ENCODE data around the gene PLRG1.
"Not testable (repeated sequence)": the region's sequence is repeated elsewhere in the genome, so short reads cannot be mapped to it uniquely, and the experiment has no call there.

Gene PLRG1

DNA sequence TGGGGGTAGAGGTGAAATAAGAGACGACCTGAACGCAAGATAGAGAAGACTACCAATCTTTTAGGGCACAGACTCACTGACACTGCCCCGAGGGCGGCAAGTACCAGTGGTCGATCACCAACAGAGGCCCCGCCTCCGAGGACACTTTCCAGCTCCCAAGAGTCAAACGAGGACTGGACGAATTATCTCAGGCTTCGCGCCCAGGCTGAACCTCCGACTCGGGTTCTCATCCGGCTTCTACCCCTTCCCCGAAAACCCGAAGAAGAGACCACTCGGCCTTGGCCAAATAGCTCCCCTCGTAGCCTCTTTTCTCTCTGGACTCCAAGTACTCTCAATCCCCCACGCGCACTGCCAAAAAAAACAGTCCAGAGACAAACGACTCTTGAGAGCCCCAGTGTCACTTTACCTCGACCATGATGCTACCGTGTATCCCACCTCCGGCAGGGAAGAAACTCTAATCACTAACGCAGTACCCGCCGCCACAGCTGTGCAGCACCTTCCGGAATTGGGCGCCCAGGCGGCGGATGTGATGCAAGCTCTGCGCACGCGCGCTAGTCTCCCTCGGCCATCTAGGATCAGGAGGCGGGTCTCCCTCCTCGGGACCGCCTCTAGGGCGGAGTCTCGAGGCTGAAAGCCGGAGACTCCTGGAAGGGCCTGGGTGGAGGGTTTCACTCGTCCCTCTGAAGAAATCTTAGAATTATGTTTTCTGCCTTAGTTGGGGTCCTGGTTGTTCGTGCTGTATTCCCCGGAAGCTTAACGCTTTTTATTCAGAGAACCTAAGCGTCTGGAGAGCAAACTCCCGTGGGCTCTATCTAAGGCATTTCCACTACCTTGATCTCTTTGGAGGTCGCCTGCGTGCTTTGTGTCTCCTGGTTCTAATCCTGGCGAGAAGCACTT lies at the start of gene PLRG1:
Gene PLRG1, minus strand, starts transcription at position 507 of the 897 bp plus-strand sequence. Its CDS starts 92 bp downstream, at position 415.
- DNase-seq: peak; percentile 71

DNA sequence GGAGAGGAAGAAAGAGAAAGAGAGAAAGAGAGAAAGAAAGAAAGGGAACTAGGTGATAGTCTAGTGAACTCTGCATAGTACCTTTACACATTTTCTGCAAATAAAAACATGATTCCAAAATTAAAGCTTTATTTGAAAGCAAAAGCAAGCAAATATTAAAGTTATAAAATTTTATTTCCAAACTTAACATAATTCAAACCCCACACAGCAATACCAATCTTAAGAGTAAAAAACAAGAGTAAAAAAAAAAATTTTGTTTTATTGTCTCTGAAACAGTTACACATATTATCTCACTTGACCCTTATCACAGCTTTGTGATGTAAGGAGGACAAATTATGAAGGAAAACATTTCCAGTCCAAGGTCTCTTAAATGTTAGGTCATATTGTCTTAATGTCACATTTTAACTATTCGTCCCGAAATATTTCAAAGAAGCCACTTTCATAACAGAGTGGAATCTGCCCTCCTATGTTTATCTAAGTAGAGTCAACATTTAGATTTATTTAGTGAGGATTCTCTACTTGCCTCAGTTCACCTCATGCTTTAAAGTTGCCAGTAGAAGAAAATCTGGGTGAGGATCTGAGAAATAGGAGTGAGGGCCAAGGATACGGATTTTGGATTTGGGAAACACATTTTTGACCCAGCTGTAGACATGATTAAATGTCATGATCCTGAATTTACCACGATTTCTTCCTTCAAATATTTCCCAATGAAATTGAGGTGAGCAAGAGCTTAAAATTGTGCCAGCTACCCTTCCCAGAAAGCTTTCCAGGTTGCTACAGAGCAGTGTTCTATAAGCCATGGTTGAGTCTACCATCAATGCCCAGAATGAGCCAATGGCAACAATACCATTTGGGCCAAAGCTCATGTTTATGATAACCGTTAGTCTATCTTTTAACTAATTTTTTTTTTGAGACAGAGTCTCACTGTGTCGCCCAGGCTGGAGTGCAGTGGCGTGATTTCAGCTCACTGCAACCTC lies 47.9 kb upstream of the PLRG1 start:
- no peak for DNase-seq

DNA sequence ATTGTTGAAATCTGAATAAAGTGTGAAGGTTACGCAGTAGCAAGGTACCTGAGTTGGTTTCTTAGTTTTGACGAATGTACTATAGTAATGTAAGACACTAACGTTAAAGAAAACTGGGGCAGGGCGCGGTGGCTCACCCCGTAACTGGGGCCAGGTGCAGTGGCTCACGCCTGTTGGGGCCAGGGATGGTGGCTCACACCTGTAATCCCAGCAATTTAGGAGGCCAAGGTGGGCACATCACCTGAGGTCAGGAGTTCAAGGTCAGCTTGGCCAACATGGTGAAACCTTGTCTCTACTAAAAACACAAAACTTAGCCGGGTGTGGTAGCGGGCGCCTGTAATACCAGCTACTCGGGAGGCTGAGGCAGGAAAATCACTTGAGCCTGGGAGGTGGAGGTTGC lies 47.1 kb upstream of the PLRG1 start:
- not testable (repeated sequence) for DNase-seq

DNA sequence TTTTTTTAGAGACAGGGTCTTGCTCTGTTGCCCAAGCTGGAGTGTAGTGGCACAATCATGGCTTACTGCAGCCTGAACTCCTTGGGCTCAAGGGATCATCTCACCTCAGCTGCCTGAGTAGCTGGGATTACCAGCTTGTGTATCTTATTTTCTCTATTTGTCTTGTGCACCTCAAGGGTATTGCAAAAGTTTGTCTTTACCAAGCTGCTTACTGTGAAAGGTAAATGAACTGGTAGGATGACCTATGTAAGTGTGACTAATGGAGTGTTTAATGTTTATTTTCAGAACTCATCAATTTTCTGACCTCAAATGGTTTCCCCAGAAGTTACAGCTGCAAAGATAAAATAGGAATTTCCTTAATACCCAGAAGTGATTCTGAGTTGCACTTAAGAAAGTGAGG lies 45.6 kb upstream of the PLRG1 start:
- no peak for DNase-seq

DNA sequence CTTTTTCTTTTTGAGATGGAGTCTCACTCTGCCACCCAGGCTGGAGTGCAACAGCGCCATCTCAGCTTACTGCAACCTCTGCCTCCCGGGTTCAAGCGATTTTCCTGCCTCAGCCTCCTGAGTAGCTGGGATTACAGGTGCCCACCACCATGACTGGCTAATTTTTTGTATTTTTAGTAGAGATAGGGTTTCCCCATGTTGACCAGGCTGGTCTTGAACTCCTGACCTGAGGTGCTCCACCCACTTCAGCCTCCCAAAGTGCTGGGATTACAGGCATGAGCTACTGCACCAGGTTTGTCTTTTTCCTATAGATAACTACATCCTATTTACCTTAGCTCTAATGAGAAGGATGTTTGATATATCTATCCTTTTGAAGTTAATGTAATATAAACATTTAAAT lies 44.1 kb upstream of the PLRG1 start:
- not testable (repeated sequence) for DNase-seq

DNA sequence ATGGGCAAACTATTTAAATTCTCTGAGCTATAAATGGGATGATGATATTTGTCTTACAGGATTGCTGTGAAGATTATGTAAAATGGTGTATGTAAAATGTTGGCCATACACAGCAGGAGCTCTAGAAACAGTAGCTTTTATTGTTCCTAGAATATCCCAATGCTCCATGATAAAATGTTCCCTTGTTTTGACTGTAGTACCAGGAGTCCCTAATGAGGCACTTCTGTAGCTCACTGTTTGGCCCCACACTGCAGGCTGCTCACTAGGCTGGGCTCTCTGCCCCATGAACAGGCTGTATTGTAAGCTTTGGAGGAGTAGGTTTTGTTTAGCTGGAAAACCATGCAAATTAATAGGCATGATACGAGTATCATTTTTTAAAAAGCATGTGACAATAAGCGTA lies 43.7 kb upstream of the PLRG1 start:
- DNase-seq: no peak

DNA sequence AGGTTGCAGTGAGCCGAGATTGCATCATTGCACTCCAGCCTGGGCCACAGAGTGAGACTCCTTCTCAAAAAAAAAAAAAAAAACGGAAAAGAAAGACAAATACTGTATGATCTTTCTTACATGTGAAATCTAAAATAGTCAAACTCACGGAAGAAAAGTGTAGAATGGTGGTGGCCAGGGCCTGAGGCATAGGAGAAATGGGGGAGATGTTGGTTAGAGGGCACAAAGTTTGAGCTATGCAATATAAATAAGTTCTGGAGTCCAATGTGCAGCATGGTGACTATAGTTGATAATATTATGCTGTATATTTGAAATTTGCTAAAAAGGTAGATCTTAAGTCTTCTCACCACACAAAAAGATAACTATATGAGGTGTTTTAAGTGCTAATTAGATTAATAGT lies 41.7 kb upstream of the PLRG1 start:
- DNase-seq: no peak

DNA sequence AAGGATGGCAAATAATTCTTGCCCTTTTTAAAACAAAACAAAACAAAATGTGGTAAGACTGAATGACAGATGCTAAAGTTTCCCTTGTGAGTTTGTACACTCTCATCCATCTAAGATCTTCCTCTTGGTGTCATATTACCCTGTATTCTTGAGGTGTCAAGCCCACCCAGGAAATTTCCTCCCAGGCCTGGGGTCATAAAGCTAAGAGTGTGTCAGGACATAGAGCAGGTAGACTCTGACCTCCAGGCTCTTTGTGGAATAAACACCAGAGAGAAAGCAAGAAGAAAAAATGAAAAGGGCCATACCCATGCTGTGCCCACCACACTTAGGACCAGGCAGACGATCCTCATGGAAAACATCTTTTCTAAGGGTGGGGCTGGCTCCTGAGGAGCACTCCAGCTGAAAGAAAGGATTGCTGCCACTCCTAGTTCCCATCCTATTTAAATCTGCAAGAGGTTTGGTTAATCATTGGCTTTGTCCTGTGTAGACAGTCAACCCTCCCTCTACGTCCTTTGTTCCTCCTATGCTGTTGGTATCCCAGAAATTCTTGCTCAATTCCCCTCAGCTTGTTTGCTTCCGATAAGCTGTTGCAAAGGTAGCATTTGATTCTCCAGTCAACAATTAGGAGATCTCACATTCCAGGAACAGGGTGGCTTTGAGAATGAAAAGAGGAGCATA lies 40.3 kb upstream of the PLRG1 start, which contains the start of gene FGA:
Gene FGA, minus strand, starts transcription at position 414 of the 678 bp plus-strand sequence. Its CDS starts 55 bp downstream, at position 359.
- DNase-seq: no peak

DNA sequence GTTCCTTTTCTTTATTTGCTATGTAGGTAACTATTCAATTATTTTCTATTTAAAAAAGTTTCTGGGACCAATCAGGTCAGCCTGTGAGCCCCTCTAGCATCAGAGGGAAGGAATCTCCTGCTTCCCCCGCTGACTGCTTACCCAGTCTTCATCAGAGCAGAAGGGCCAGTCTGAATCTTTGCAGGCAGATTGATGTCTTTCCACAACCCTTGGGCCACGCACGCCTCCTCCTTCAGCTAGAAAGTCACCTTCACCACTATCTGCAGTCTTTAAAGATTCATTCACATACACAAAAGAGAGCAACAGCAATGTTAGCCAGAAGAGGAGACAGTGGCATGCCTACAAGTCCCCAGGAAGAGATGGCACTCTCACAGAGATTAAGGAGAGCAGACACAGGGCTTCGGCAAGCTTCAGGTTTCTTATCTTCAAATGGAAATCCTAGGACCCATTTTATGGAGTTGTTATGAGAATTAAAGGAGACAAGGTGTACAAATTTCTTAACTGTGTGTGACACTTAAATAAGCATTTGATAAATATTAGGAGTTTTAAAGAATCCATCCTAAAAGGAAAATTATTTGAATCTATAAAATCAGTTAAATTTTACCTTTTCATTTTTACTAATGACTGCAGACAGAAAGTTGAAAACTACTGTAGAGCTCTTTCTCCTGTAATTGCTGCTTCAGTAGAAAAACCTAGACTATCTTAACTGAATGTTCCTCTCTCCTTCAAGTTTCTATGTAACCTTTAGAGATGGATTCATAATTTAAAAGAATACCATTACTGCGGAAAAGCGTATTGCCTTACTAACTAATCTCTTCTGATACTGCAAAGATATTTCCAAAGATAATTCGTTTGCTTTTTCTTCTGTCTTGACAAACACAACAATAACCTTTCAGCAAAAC lies 39.3 kb upstream of the PLRG1 start:
- DNase-seq: no peak

DNA sequence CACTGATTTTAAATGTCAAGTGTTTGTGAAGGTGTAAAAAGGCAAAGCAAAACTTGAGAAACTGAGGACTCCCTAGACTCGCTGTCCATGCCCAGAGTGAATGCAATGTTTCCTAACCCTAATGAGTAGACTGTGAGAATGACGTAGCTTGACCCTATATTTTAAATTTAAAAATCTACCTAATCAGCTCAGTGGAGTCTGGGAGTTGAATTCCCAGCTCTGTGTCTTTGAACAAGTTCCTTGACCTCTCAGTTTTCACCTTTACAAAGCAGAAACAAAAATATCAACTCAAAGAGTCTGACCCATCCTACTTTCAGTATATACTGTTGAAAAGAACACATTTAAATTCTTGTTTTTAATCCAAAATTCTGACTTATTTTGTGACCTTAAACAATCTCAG lies 38.0 kb upstream of the PLRG1 start:
- DNase-seq: no peak

DNA sequence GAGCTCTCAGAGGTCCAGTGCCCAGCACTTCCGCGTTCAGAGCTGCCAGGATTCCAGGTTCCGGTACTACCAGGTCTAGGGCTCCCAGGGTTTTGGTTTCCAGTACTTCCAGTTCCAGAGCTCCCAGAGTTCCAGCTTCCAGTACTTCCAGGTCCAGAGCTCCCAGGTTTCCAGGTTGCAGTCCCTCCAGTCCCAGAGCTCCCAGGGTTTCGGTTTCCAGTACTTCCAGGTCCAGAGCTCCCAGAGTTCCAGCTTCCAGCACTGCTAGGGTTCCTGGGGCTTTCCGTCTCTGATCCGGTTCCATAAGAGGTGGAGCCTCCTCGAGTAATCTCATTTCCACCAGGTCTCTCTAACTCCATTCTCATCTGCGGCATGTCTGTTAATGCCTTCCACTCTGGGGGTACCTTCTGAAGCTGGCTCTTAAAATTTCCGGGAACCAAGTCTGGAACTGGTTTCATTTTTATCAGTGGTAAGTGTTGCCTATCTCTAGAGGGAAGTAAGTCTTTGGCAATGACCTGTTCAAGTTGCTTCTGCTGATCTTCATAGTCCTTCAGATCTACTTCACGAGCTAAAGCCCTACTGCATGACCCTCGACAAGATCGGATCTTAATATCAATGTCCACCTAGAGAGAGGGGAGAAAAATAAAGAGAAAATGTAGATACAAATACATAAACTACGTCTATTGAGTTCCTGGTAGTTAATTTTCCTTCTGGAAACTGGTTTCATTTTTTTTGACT lies 36.3 kb upstream of the PLRG1 start:
- no peak for DNase-seq

DNA sequence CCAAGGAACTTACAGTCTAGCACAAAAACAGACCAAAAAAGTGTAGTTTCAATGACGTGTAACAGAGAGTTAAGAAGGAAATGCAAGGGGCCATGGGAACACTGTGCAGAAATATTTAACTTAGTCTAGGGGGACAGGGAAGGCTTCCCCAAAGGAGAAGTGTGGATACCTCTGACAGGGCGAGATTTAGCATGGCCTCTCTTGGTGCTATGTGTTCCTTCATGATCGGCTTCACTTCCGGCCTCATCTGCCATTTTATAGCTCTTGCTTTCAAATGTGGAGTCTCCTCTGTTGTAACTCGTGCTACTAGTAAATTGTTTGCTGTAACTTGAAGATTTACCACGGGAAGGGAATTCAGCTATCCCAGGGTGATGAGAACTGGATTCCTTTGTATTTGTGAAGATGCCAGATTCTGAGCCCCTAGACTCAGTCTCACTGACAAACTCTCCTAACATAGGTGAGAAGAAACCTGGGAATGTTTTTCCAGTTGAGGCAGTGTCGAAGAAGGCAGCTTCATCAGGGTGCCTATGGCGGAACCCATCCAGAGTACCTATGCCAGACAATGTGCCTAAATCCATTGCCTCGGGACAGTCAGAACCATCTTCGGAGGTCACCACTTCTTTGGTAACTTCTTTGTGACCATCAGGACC lies 35.3 kb upstream of the PLRG1 start:
- no peak for DNase-seq

DNA sequence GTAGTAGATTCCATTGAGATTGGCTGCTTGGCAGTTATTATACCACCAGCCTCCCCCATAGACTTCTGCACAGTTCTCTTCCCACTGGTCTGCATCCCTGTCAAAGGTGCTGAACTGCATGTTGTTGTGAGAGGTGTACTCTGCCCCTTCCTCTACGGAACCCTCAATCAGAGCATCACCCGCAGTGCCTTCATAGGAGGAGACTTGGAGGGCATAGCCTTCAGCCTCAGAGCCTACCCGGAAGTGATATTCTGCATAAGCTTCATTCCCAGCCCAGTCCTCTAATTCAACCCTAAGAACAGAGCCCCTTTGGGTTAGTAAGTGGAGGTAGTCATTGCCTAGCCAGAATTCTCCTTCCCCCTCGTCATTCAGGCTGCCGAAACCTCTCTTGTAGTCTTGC lies 34.1 kb upstream of the PLRG1 start:
- DNase-seq: no peak

DNA sequence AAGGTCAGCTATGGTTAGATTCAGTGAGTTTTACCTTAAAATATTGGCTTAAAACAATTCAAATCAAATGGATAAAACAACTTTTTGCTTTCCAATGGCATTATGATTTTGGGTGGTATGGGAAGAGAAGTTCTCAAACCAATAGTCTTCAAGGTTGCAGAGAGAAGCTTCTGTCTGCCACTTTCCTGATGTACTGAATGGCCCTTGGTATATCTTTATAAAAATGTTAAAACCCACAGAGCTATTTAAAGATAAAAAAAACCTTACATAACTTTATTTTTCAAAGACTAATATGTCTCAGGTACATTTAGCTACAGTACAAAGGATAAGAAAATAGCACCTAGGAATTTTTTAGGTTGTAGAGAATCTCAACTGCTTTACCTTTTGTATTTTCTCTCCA lies 33.5 kb upstream of the PLRG1 start:
- no peak for DNase-seq

DNA sequence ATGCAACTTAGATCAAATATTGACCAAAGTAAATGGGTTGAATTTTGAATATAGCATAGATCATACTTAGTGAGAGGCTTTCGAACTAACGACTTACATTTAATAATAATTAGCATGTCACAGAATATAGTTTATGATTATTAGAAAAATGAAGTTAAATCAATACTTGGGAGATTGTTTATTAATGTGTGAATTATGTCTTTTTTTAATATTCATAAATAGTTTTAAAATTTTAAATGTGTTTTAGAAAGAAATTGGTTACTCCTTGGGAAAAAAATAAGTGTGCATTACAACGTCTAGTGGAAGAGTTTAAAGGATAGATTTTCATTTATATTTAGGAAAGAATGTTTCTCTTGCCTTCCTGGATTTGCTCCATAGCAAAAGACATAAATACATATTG lies 33.0 kb upstream of the PLRG1 start:
- no peak for DNase-seq

DNA sequence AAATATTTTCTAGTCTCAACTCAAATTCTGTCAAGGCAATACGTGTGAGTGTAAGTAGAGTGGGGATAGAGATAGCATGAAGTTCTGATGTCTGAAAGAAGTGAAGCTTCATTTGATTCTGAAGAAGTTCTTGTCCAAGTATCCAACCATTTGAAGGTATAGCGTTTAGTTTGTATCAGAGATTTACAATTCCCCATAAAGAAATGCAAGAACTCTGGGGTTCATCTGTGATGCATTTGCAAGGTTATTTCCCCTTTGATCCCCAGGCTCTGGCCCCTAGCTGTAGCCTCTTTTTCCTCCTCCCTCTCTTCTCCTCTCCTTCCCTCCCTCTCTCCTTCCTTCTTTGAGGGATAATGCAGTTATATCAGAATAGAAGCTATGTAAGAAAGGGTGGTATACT lies 32.5 kb upstream of the PLRG1 start:
- no peak for DNase-seq

DNA sequence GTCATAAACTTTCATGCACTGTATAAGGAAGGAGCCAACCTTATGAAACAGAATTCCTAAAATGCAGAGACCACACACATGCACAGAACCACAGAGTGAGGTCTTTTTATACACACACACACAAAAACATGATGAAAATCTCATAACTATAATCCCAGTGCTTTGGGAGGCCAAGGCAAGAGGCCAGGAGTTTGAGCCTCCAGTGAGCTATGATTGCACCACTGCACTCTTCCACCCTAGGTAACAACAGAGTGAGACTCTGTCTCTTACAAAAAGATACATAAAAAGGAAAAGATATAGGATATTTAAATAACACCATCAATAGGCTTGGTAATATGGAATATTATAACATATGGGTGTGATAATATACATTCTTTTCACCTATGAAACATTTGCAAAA lies 29.7 kb upstream of the PLRG1 start:
- DNase-seq: no peak

DNA sequence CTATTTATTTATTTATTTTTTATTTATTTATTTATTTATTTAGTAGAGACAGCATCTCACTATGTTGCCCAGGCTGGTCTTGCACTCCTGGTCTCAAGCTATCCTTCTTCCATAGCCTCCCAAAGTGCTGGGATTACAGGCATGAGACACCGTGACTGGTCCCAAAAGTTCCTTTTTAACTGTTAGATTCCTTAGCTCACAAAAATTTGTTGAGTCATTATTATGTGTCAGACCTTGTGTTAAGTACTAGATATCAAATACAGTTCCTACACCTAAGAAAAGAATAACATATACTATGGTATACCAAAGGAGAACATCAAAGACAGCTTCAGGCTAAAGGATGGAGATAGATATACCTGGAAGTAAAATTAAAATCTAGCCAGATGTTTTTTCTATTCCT lies 28.7 kb upstream of the PLRG1 start:
- DNase-seq: no peak

DNA sequence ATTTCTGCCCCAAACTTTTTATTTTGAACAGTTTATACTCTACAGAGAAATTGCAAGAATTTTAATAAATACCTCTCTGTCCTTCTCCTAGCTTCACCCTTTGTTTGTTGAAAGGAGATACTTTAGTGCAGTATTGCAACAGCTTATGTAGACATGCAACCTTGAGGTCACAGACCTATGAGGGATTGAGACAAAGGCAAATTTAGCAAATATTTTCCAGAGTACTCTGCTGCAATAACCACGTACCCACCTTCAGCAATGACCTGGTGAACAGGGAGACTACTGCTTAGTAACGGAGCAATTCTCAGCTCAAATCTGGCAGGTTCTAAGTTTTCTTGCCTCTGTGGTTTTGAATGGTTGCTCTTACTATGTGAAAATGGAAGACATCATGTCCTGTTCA lies 27.1 kb upstream of the PLRG1 start:
- DNase-seq: no peak

DNA sequence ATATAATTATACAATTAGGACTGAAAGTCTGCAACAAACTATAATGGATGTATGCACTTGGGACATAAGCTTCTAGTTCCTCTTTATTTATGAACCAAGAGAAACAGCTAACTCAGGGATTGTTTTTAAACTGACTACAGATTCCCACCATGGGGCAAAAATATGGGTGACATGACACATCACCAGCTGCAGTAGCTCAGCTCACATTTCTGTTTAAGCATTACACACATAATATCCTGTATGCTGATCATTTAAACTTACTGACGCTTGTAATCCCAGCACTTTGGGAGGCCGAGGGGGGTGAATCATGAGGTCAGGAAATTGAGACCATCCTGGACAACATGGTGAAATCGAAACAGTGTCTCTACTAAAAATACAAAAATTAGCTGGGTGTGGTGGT lies 24.1 kb upstream of the PLRG1 start:
- DNase-seq: no peak
